HFFc6 (cell line): ENCODE results near the gene SPOCK1. TPM values are rescaled to one million over a fixed set of nuclear protein-coding genes. Genes with fewer than 3 reads are reported as not detected.

Experiments used
- DNase-seq: peaks from one replicate; pipeline ENCODE4 v3.0.0-alpha.2; 2018
- H3K27ac Mint-ChIP-seq: 2 replicates; pipeline ENCODE4 v1.8.0; 2020; ENCODE audit warnings: mild to moderate bottlenecking, mixed read lengths
- H3K27me3 Mint-ChIP-seq: 2 replicates; pipeline ENCODE4 v1.8.0; 2021; ENCODE audit warnings: mild to moderate bottlenecking, moderate library complexity, mixed read lengths; ENCODE audit not compliant: insufficient read depth
- H3K36me3 Mint-ChIP-seq: 2 replicates; pipeline ENCODE4 v1.8.0; 2021; ENCODE audit warnings: low read depth, mixed read lengths
- H3K4me1 Mint-ChIP-seq: 2 replicates; pipeline ENCODE4 v1.8.0; 2020; ENCODE audit warnings: low read depth, mixed read lengths
- H3K4me3 Mint-ChIP-seq: 2 replicates; pipeline ENCODE4 v1.8.0; 2020; ENCODE audit warnings: mild to moderate bottlenecking, moderate library complexity, mixed read lengths
- H3K9me3 Mint-ChIP-seq: 2 replicates; pipeline ENCODE4 v1.8.0; 2020; ENCODE audit warnings: mild to moderate bottlenecking, mixed read lengths
- total RNA-seq, 6 experiments: library from RNA; stranded (reverse); fragmentation: NEBNext Ultra II Directional; extraction: Animal tissue kit (Norgen Biotek cat#: 25700); gene quantifications; 2 replicates in 1 of 6; 3 replicates in 5 of 6; pipeline ENCODE4 v1.2.3, GENCODE V29; 2021
- TF ChIP-seq, protein P1 (sequence below): fragments of 200-600 bp; sonication (generic); IDR thresholded peaks from 2 replicates; pipeline ENCODE4 v1.5.0; 2021; ENCODE audit warnings: antibody characterized with exemption, mild to moderate bottlenecking

The SPOCK1 gene
- total RNA-seq, 6 experiments from 2014 or later = 111 to 170 (median 125) TPM

DNA sequence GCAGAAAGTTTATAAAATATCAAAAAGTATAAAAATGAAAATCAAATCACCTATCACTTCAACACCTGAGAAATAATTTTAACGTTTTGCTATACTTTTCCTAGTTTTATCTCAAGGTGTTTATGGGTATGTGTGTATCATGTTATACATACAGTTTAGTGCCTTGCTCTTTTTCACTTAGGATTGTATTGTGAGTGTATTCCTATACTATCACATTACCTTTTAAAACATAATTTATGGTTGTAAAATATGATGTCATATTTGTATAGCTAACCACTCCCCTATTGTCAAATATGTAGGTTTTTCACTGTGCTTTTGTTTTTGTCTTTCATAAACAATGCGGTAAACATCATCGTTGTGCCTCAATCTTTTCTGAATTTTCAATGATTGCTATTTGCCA is 479.9 kb downstream of the SPOCK1 start:
- no peak overlapping the region for H3K27ac Mint-ChIP-seq
- no peaks in the 10 kb centered on the region for H3K9me3 Mint-ChIP-seq
- TF ChIP-seq, protein P1, sequence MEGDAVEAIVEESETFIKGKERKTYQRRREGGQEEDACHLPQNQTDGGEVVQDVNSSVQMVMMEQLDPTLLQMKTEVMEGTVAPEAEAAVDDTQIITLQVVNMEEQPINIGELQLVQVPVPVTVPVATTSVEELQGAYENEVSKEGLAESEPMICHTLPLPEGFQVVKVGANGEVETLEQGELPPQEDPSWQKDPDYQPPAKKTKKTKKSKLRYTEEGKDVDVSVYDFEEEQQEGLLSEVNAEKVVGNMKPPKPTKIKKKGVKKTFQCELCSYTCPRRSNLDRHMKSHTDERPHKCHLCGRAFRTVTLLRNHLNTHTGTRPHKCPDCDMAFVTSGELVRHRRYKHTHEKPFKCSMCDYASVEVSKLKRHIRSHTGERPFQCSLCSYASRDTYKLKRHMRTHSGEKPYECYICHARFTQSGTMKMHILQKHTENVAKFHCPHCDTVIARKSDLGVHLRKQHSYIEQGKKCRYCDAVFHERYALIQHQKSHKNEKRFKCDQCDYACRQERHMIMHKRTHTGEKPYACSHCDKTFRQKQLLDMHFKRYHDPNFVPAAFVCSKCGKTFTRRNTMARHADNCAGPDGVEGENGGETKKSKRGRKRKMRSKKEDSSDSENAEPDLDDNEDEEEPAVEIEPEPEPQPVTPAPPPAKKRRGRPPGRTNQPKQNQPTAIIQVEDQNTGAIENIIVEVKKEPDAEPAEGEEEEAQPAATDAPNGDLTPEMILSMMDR = no peak
- no peaks in the 10 kb centered on the region for H3K36me3 Mint-ChIP-seq
- H3K27me3 Mint-ChIP-seq = no peaks in the 10 kb centered on the region
- no peak overlapping the region for H3K4me3 Mint-ChIP-seq
- no peak for DNase-seq
- peaks cover 12% of the 10 kb centered on the region for H3K4me1 Mint-ChIP-seq

DNA sequence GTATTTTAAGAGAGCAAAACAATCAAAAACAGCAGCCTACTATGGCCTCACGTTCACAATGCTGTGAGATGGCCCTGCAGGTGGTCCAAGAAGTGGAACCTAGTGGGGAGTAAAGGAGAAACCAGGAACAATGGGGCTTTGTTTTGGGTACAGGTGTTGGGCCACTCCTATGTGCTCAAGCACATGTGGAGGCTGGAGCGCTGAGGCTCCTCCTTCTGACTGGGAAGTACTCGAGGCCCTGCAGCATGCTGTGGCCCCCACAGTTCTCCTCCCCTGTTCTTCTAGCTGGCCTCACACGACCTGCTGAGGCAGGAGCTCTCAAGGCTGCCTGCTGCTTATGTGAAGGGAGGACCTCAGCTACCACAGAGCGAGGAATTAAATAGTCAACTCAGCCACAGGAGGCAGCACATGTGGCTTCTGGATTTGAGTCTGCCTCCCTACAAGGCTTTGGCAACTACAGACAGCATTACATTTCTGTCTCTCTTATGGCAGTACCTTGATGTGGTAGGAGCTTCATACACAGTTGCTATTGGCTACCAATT is 482.3 kb downstream of the SPOCK1 start:
- no peak for DNase-seq
- Mint-ChIP-seq H3K27ac (no peak overlapping the region), H3K9me3 (no peaks in the 10 kb centered on the region), H3K4me3 (no peak overlapping the region), H3K36me3 (no peaks in the 10 kb centered on the region), H3K4me1 (no peaks in the 10 kb centered on the region; the same call in 1 of the 2 replicates), H3K27me3 (no peaks in the 10 kb centered on the region)
- TF ChIP-seq, protein P1 = no peak

DNA sequence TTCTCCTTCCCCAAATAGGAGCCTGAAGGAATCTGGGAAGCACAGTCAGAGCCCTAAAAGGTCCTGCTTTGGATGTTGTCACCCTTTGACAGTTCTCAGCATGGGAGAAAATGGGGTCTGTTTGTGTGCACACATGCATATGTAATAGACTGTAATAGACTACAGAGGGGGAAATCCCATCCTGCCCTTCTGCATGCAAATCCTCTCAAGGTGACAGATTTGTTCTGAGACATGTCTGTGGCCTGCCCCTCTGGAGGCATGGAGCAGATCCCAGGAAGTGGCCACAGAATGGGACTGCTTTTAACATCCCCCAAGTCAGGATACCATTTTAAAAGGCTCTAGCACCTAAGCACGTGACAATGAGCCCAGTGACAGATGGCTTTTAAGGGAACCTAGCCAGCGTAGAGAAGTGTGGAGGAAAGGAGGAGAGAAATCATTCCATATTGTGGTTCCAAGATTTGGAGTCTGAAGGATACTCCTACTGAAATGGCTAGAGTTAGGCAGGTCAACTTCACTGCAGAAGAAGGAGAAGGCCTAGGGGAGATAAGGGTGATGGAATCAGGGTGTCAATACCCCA is 483.5 kb downstream of the SPOCK1 start:
- TF ChIP-seq, protein P1 = no peak
- no peak for DNase-seq
- Mint-ChIP-seq H3K36me3 (no peaks in the 10 kb centered on the region), H3K9me3 (no peaks in the 10 kb centered on the region), H3K4me1 (no peaks in the 10 kb centered on the region), H3K4me3 (no peak overlapping the region), H3K27ac (no peak overlapping the region), H3K27me3 (no peaks in the 10 kb centered on the region)

DNA sequence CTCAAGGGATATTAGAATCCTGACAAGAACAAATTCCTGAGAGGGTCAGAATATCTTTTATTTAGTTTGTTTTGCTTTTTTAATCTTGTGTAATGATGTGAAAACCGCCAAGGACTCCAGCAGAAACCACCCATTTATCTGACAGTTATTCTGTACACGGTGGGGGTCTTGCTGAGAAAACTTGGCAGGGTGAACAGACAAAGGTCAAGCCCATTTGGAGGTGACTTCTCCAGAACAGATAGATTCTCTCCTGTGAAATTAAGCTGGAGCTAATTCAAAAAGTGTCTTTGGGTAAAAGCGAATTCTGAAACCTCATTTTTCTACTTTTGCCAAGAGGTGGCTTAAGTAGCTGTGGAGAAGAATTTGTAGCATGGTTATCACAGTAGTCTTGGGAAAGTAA is 484.4 kb downstream of the SPOCK1 start:
- H3K27me3 Mint-ChIP-seq = no peaks in the 10 kb centered on the region
- no peaks in the 10 kb centered on the region for H3K36me3 Mint-ChIP-seq
- H3K4me1 Mint-ChIP-seq = no peaks in the 10 kb centered on the region
- no peak overlapping the region for H3K4me3 Mint-ChIP-seq
- TF ChIP-seq, protein P1 = no peak
- no peaks in the 10 kb centered on the region for H3K9me3 Mint-ChIP-seq
- no peak for DNase-seq
- no peak overlapping the region for H3K27ac Mint-ChIP-seq

DNA sequence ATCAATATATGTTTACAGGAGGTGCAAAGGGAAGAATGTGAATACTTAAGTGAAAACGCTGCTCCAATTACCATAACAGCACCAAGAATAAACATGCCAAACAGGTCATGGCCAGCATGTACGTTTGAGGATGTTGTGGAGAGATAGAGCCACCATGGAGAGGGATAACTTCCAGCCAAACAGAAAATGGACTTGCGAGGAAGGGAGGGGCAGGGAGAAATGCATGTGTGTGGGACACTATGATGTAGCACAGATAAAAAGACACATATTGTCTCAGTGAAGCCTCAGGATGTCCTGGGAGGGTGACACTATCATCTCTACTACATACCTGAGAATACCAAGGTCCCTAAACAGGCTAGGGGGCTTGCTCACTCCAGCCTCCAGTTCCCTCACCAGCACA is 488.9 kb downstream of the SPOCK1 start:
- H3K27ac Mint-ChIP-seq = no peak overlapping the region
- H3K36me3 Mint-ChIP-seq = no peaks in the 10 kb centered on the region
- H3K4me3 Mint-ChIP-seq = no peak overlapping the region
- no peaks in the 10 kb centered on the region; the same call in 1 of the 2 replicates for H3K9me3 Mint-ChIP-seq
- DNase-seq = no peak
- H3K4me1 Mint-ChIP-seq = no peaks in the 10 kb centered on the region
- TF ChIP-seq, protein P1 = no peak
- H3K27me3 Mint-ChIP-seq = no peaks in the 10 kb centered on the region
